PC-9 (cell line): Measurements from ENCODE around the gene RAET1E. TPM values are rescaled to one million over a fixed set of nuclear protein-coding genes. Genes with fewer than 3 reads are reported as not detected.
"Not testable (repeated sequence)": the region's sequence is repeated elsewhere in the genome, so short reads cannot be mapped to it uniquely, and the experiment has no call there.

Source experiments
- BruUV-seq: library from RNA; stranded (reverse); fragments of 400-500 nt; replicated peaks from 2 replicates; lab custom pipeline; 2021; lab: Mats Ljungman, UMichigan
- CTCF ChIA-PET: fragments of 300-600 bp; sonication (Branson Sonifier 250); formaldehyde crosslinking; loops from one replicate; lab custom pipeline; 2022; ENCODE audit warnings: antibody characterized with exemption; lab: Charles Lee
- POLR2A ChIA-PET: fragments of 300-600 bp; sonication (Branson Sonifier 250); formaldehyde crosslinking; loops from one replicate; lab custom pipeline; 2022; ENCODE audit warnings: antibody characterized with exemption; ENCODE audit not compliant: unreplicated experiment; lab: Charles Lee
- DNase-seq, 2 experiments: peaks; one replicate each; pipeline versions ENCODE4 v3.0.0 to v3.0.0-alpha.2; 2015 to 2022; ENCODE audit warnings: mixed read lengths in 1 of 2
- H2AFZ ChIP-seq: fragments of 200-600 bp; sonication (generic); 2 replicates; pipeline ENCODE4 v1.8.1; 2017; ENCODE audit warnings: antibody characterized with exemption
- H3F3A ChIP-seq: fragments of 200-600 bp; sonication (generic); 2 replicates; pipeline ENCODE4 v1.8.1; 2017; ENCODE audit warnings: antibody characterized with exemption, mild to moderate bottlenecking, low read depth; ENCODE audit not compliant: insufficient read depth
- H3K27ac ChIP-seq: fragments of 200-600 bp; sonication (generic); 2 replicates; pipeline ENCODE4 v1.6.1; 2016; ENCODE audit warnings: mixed run types
- H3K27me3 ChIP-seq: fragments of 200-600 bp; sonication (generic); 2 replicates; pipeline ENCODE4 v1.6.1; 2016; ENCODE audit warnings: low read depth, mixed run types; ENCODE audit not compliant: insufficient read depth
- H3K36me3 ChIP-seq: fragments of 200-600 bp; sonication (generic); 2 replicates; pipeline ENCODE4 v1.6.1; 2016; ENCODE audit warnings: low read depth, mixed run types
- H3K4me1 ChIP-seq: fragments of 200-600 bp; sonication (generic); replicated peaks from 2 replicates; pipeline ENCODE4 v1.6.1; 2016; ENCODE audit warnings: mixed run types; ENCODE audit not compliant: insufficient read depth
- H3K4me2 ChIP-seq: fragments of 200-600 bp; sonication (generic); 2 replicates; pipeline ENCODE4 v1.6.1; 2017; ENCODE audit warnings: mixed run types
- H3K4me3 ChIP-seq: fragments of 200-600 bp; sonication (generic); 2 replicates; pipeline ENCODE4 v1.6.1; 2016; ENCODE audit warnings: mixed run types
- H3K79me2 ChIP-seq: fragments of 200-600 bp; sonication (generic); 2 replicates; pipeline ENCODE4 v1.6.1; 2017; ENCODE audit warnings: low read depth, mixed run types
- H3K9me2 ChIP-seq: fragments of 200-600 bp; sonication (generic); 2 replicates; pipeline ENCODE4 v1.8.1; 2017; ENCODE audit warnings: mild to moderate bottlenecking; ENCODE audit not compliant: insufficient read depth
- H3K9me3 ChIP-seq: fragments of 200-600 bp; sonication (generic); 2 replicates; pipeline ENCODE4 v1.8.1; 2016; ENCODE audit warnings: low read depth; ENCODE audit not compliant: insufficient read depth
- H4K20me1 ChIP-seq: fragments of 200-600 bp; sonication (generic); 2 replicates; pipeline ENCODE4 v1.8.1; 2017; ENCODE audit not compliant: insufficient read depth
- CTCF ChIP-seq: fragments of 200-600 bp; sonication (generic); conservative IDR thresholded peaks from 2 replicates; pipeline ENCODE4 v1.6.1; 2017; ENCODE audit warnings: mixed run types, antibody characterized with exemption, mild to moderate bottlenecking, moderate library complexity
- EZH2 ChIP-seq: fragments of 200-600 bp; sonication (generic); IDR thresholded peaks from 2 replicates; pipeline ENCODE4 v1.8.0; 2017; ENCODE audit warnings: antibody characterized with exemption, low read depth
- intact Hi-C: fragments of 100-400 bp; cut with micrococcal nuclease; formaldehyde crosslinking; loops from one replicate; pipeline ENCODE4 v1.10.0; 2022; ENCODE audit not compliant: unreplicated experiment
- total RNA-seq: library from RNA; stranded (reverse); gene quantifications from 2 replicates; pipeline ENCODE4 v1.2.3, GENCODE V29; 2021

Gene RAET1E
- total RNA-seq, 1 experiment from 2014 or later = 0.20 TPM

GRCh38 chr6:149896491-149896890 is 1.4 kb downstream of the RAET1E start:
- no TSS peak for BruUV-seq
- Histone ChIP-seq H3K4me3 (no peak overlapping the region), H3K27ac (peak overlapping the region; percentile 75), H3K36me3 (no peaks in the 10 kb centered on the region), H4K20me1 (no peaks in the 10 kb centered on the region), H3K4me1 (peaks cover 39% of the 10 kb centered on the region), H3K27me3 (no peaks in the 10 kb centered on the region), H3K79me2 (no peaks in the 10 kb centered on the region), H2AFZ (no peak overlapping the region), H3K9me2 (no peaks in the 10 kb centered on the region), H3K9me3 (no peaks in the 10 kb centered on the region), H3F3A (peaks cover 17% of the 10 kb centered on the region; the same call in 1 of the 2 replicates), H3K4me2 (peak overlapping the region; percentile 70)
- intact Hi-C loops = loop anchor here (2.0 kb wide), 2 partner anchors 32 to 50 kb away; partner anchors contain the start of gene LRP11
- ChIA-PET POLR2A (no interaction called here), CTCF (interaction anchor here (0.6 kb wide), 1 partner anchor 56 kb away, joined by 4 read pairs; no protein-coding TSS in a partner anchor)
- TF ChIP-seq EZH2 (no peak), CTCF (no peak)
- DNase-seq = no peak

GRCh38 chr6:149895833-149896271 is 2.1 kb downstream of the RAET1E start:
- H3K4me2 ChIP-seq = peak overlapping the region; percentile 70
- no peaks in the 10 kb centered on the region for H3K27me3 ChIP-seq
- H3K4me3 ChIP-seq = peak overlapping the region; percentile 36; the same call in 1 of the 2 replicates
- peak; percentile 59 to 77 for DNase-seq
- POLR2A ChIA-PET = no interaction called here
- BruUV-seq = no TSS peak
- no peaks in the 10 kb centered on the region for H3K36me3 ChIP-seq
- H3K4me1 ChIP-seq = peaks cover 45% of the 10 kb centered on the region
- CTCF ChIA-PET = interaction anchor here (1.2 kb wide), 1 partner anchor 9 kb away, joined by 3 read pairs; no protein-coding TSS in a partner anchor
- no peak overlapping the region for H2AFZ ChIP-seq
- peaks cover 17% of the 10 kb centered on the region; the same call in 1 of the 2 replicates for H3F3A ChIP-seq
- H4K20me1 ChIP-seq = no peaks in the 10 kb centered on the region
- H3K9me2 ChIP-seq = no peaks in the 10 kb centered on the region
- H3K9me3 ChIP-seq = no peaks in the 10 kb centered on the region
- peak overlapping the region; percentile 75 for H3K27ac ChIP-seq
- H3K79me2 ChIP-seq = no peaks in the 10 kb centered on the region
- TF ChIP-seq EZH2 (no peak), CTCF (no peak)
- intact Hi-C loops = loop anchor here (2.0 kb wide), 2 partner anchors 31 to 49 kb away; partner anchors contain the start of gene LRP11

- Histone ChIP-seq H3K9me3 (no peaks in the 10 kb centered on the region), H3F3A (peaks cover 17% of the 10 kb centered on the region; the same call in 1 of the 2 replicates), H3K27me3 (no peaks in the 10 kb centered on the region), H4K20me1 (no peaks in the 10 kb centered on the region), H3K4me1 (peaks cover 50% of the 10 kb centered on the region), H3K36me3 (no peaks in the 10 kb centered on the region), H3K27ac (peak overlapping the region; percentile 75), H3K9me2 (no peaks in the 10 kb centered on the region), H3K79me2 (no peaks in the 10 kb centered on the region), H3K4me3 (peak overlapping the region; percentile 36; the same call in 1 of the 2 replicates), H3K4me2 (peak overlapping the region; percentile 70), H2AFZ (peak overlapping the region; percentile 73; the same call in 1 of the 2 replicates)
- BruUV-seq = no TSS peak
- TF ChIP-seq CTCF (peak; percentile 36; the same call in 1 of the 2 replicates), EZH2 (no peak)
- intact Hi-C loops = no loop called here
- CTCF ChIA-PET = interaction anchor here (0.6 to 1.2 kb wide), 3 partner anchors 9 to 54 kb away, joined by 3 read pairs; no protein-coding TSS in a partner anchor
- POLR2A ChIA-PET = no interaction called here
- peak; percentile 58 to 80 for DNase-seq
Measured at GRCh38 chr6:149895048-149895590, 2.8 kb downstream of the RAET1E start.

- DNase-seq, H3K36me3 ChIP-seq, H3K4me2 ChIP-seq, H3K9me2 ChIP-seq, POLR2A ChIA-PET, H3K27ac ChIP-seq, H2AFZ ChIP-seq, BruUV-seq, CTCF ChIA-PET, H3K9me3 ChIP-seq, intact Hi-C loops, H3K4me3 ChIP-seq, H3K27me3 ChIP-seq, H4K20me1 ChIP-seq, H3K79me2 ChIP-seq: not testable (repeated sequence)
- H3K4me1 ChIP-seq = peaks cover 59% of the 10 kb centered on the region
- H3F3A ChIP-seq = peaks cover 26% of the 10 kb centered on the region
Measured at GRCh38 chr6:149891864-149892263, 6.0 kb downstream of the RAET1E start.
